Liver (tissue), 9 donors: ENCODE data around the gene ERCC4. TPM values are rescaled to one million over a fixed set of nuclear protein-coding genes. Genes with fewer than 3 reads are reported as not detected.
A peak's percentile ranks its signal among the peaks of the same experiment; 100 is the strongest.

Source experiments
- DNase-seq: peaks from one replicate; pipeline ENCODE4 v3.0.0-alpha.2; 2017; ENCODE audit warnings: low spot score
- H3K27ac ChIP-seq, 2 donors: one replicate each; pipeline ENCODE4 v1.7.0; 2013; ENCODE audit warnings: inconsistent platforms in 2 of 2, low read length in 2 of 2, control low read depth in 1 of 2, low read depth in 1 of 2, mild to moderate bottlenecking in 1 of 2
- H3K27me3 ChIP-seq, 4 donors: one replicate each; pipeline versions ENCODE4 v1.6.1 to v1.7.0; 2013; ENCODE audit warnings: low read length in 3 of 4, inconsistent platforms in 1 of 4, mild to moderate bottlenecking in 1 of 4, moderate library complexity in 1 of 4; ENCODE audit not compliant: control insufficient read depth in 4 of 4, insufficient read depth in 4 of 4
- H3K36me3 ChIP-seq, 4 donors: one replicate each; pipeline versions ENCODE4 v1.6.1 to v1.7.0; 2013; ENCODE audit warnings: low read length in 3 of 4, mild to moderate bottlenecking in 3 of 4, low read depth in 1 of 4, moderate library complexity in 1 of 4; ENCODE audit not compliant: control insufficient read depth in 4 of 4, insufficient read depth in 3 of 4
- H3K4me1 ChIP-seq, 4 donors: one replicate each; pipeline versions ENCODE4 v1.6.1 to v1.7.0; 2013; ENCODE audit warnings: low read length in 3 of 4, mild to moderate bottlenecking in 3 of 4, moderate library complexity in 1 of 4; ENCODE audit not compliant: control insufficient read depth in 4 of 4, insufficient read depth in 4 of 4
- H3K4me3 ChIP-seq, 3 donors: one replicate each; pipeline versions ENCODE4 v1.6.1 to v1.7.0; 2013; ENCODE audit warnings: low read length in 3 of 3, control low read depth in 1 of 3, low read depth in 1 of 3, mild to moderate bottlenecking in 1 of 3
- H3K9ac ChIP-seq, 2 donors: one replicate each; pipeline ENCODE4 v1.7.0; 2013; ENCODE audit warnings: low read length in 2 of 2, mild to moderate bottlenecking in 2 of 2, moderate library complexity in 2 of 2, control low read depth in 1 of 2, low read depth in 1 of 2
- H3K9me3 ChIP-seq, 4 donors: one replicate each; pipeline versions ENCODE4 v1.6.1 to v1.7.0; 2013; ENCODE audit warnings: low read length in 3 of 4; ENCODE audit not compliant: control insufficient read depth in 4 of 4
- ATF3 ChIP-seq: IDR thresholded peaks from 2 replicates; pipeline ENCODE4 v1.6.1; 2016; ENCODE audit warnings: antibody characterized with exemption
- CTCF ChIP-seq: fragments of 150-350 bp; IDR thresholded peaks from 2 replicates; pipeline ENCODE4 v1.5.1; 2017; ENCODE audit warnings: improper control_type of control experiment, low read depth, low read length; ENCODE audit not compliant: missing input control
- EGR1 ChIP-seq, 2 donors: IDR thresholded peaks; 2 replicates each; pipeline ENCODE4 v1.6.1; 2016 to 2018; ENCODE audit warnings: antibody characterized with exemption in 2 of 2, low read depth in 2 of 2
- FOXA1 ChIP-seq: IDR thresholded peaks from 2 replicates; pipeline ENCODE4 v1.6.1; 2016; ENCODE audit warnings: antibody characterized with exemption
- FOXA2 ChIP-seq: IDR thresholded peaks from 2 replicates; pipeline ENCODE4 v1.6.1; 2016; ENCODE audit warnings: antibody characterized with exemption
- HNF4A ChIP-seq, 2 donors: conservative IDR thresholded peaks; 2 replicates each; pipeline ENCODE4 v1.6.1; 2016; ENCODE audit warnings: antibody characterized with exemption in 2 of 2, mild to moderate bottlenecking in 2 of 2
- JUND ChIP-seq, 2 donors: IDR thresholded peaks; 2 replicates each; pipeline ENCODE4 v1.6.1; 2016; ENCODE audit warnings: antibody characterized with exemption in 2 of 2
- MAX ChIP-seq: IDR thresholded peaks from 2 replicates; pipeline ENCODE4 v1.6.1; 2016; ENCODE audit warnings: antibody characterized with exemption
- RAD21 ChIP-seq, 2 donors: IDR thresholded peaks; 2 replicates each; pipeline ENCODE4 v1.6.1; 2016; ENCODE audit warnings: antibody characterized with exemption in 2 of 2, mild to moderate bottlenecking in 2 of 2
- REST ChIP-seq: IDR thresholded peaks from 2 replicates; pipeline ENCODE4 v1.6.1; 2016; ENCODE audit warnings: antibody characterized with exemption, mild to moderate bottlenecking
- TAF1 ChIP-seq: conservative IDR thresholded peaks from 2 replicates; pipeline ENCODE4 v1.6.1; 2016; ENCODE audit warnings: antibody characterized with exemption, mild to moderate bottlenecking
- ZBTB33 ChIP-seq: IDR thresholded peaks from 2 replicates; pipeline ENCODE4 v1.6.1; 2016; ENCODE audit warnings: antibody characterized with exemption
- WGBS: extraction: QIAGEN DNeasy Blood & Tissue Kit; methylation state at CpG from one replicate; pipeline ENCODE4 v1.1.7; 2013; 5-methylcytosine and 5-hydroxymethylcytosine counted together
- polyA plus RNA-seq, 2 donors: library from polyadenylated mRNA; stranded (reverse) in 1 of 2; unstranded in 1 of 2; fragments of 200-250 nt in 1 of 2; fragments of >200 nt in 1 of 2; fragmentation: Nextera tagmentation in 1 of 2; extraction: Ambion mirVana in 1 of 2; gene quantifications; one replicate each; pipeline versions ENCODE4 v1.2.1 to v1.2.3, GENCODE V29; 2013 to 2015
- total RNA-seq, 2 donors: library from RNA; depleted of rRNA; stranded (reverse); fragments of >200 nt; gene quantifications; one replicate each; pipeline ENCODE4 v1.2.3, GENCODE V29; 2014
- donor health status: healthy.
- donor health status: healthy.
- donor health status: healthy.
- donor health status: healthy.
- donor health status: healthy.

Gene ERCC4
- total and polyA plus RNA-seq, 4 donors = 1.6 to 11.1 (median 4.9) TPM

GRCh38 chr16:13931845-13932244 is 11.9 kb downstream of the ERCC4 start (continued):
- no peak for TF ChIP-seq REST
- TF ChIP-seq FOXA2 = no peak
- TF ChIP-seq FOXA1 = no peak

- TF ChIP-seq MAX (no peak), EGR1 (IDR thresholded peaks at IDR 0.05; ENCODE audit: low read depth in 2 of 2) (no peak), RAD21 (IDR thresholded peaks at IDR 0.05) (peak in 1 of 2 donors; percentile 38), ZBTB33 (no peak), JUND (IDR thresholded peaks at IDR 0.05) (no peak), TAF1 (no peak), CTCF (peak; percentile 21)
- Histone ChIP-seq H3K36me3 (peaks cover 3 to 18% (median 10%) of the 10 kb centered on the region in 4 donors), H3K9ac (no peak overlapping the region)
These were observed 15.5 kb downstream of the ERCC4 start for GRCh38 chr16:13935408-13935807.

GRCh38 chr16:13936155-13936554 is 16.2 kb downstream of the ERCC4 start:
- H3K27me3 ChIP-seq = no peaks in the 10 kb centered on the region
- WGBS = 52% methylated on average over 2 of the region's 2 CpGs
- TF ChIP-seq ATF3 (no peak), HNF4A (conservative IDR thresholded peaks at IDR 0.05) (no peak), RAD21 (IDR thresholded peaks at IDR 0.05) (no peak)
- peak overlapping the region in 1 of 2 donors; percentile 41 for H3K27ac ChIP-seq
- H3K4me3 ChIP-seq = no peak overlapping the region
- no peak overlapping the region for H3K9ac ChIP-seq
- H3K36me3 ChIP-seq = peaks cover 2 to 15% (median 10%) of the 10 kb centered on the region in 4 donors
- H3K4me1 ChIP-seq = peaks cover 0 to 30% (median 23%) of the 10 kb centered on the region in 4 donors
- H3K9me3 ChIP-seq = no peaks in the 10 kb centered on the region
- no peak for DNase-seq

More at GRCh38 chr16:13935408-13935807, 15.5 kb downstream of the ERCC4 start:
- 82% methylated on average over 12 of the region's 12 CpGs for WGBS
- DNase-seq = no peak
- no peak overlapping the region for H3K27ac ChIP-seq
- no peak overlapping the region for H3K4me3 ChIP-seq
- H3K27me3 ChIP-seq = no peaks in the 10 kb centered on the region
- peaks cover 0 to 25% (median 19%) of the 10 kb centered on the region in 4 donors for H3K4me1 ChIP-seq
- no peaks in the 10 kb centered on the region for H3K9me3 ChIP-seq
